Sigmoid colon (tissue), 7 donors: ENCODE data around the gene GLG1. TPM values are rescaled to one million over a fixed set of nuclear protein-coding genes. Genes with fewer than 3 reads are reported as not detected.

Experiments
- DNase-seq: peaks from one replicate; pipeline ENCODE4 v3.0.0-alpha.2; 2019
- H3K27ac ChIP-seq, 4 donors: fragments of 200-600 bp; sonication (generic); one replicate each; pipeline ENCODE4 v1.5.1; 2016 to 2019; ENCODE audit warnings: mild to moderate bottlenecking in 1 of 4
- H3K27me3 ChIP-seq, 3 donors: fragments of 200-600 bp; sonication (generic); one replicate each; pipeline ENCODE4 v1.5.1; 2019; ENCODE audit warnings: mild to moderate bottlenecking in 1 of 3
- H3K36me3 ChIP-seq, 4 donors: fragments of 200-600 bp; sonication (generic); one replicate each; pipeline ENCODE4 v1.5.1; 2016 to 2019
- H3K4me1 ChIP-seq, 4 donors: fragments of 200-600 bp; sonication (generic); one replicate each; pipeline ENCODE4 v1.5.1; 2017 to 2019
- H3K4me3 ChIP-seq, 4 donors: fragments of 200-600 bp; sonication (generic); one replicate each; pipeline ENCODE4 v1.5.1; 2017 to 2019; ENCODE audit warnings: mild to moderate bottlenecking in 2 of 4, moderate library complexity in 1 of 4
- H3K9me3 ChIP-seq, 4 donors: fragments of 200-600 bp in 3 of 4; sonication (generic) in 3 of 4; one replicate each; pipeline versions ENCODE4 v1.5.1 to v1.6.1; 2013 to 2019
- EP300 ChIP-seq, 4 donors: sonication (generic); formaldehyde crosslinking; IDR thresholded peaks; one replicate each; pipeline ENCODE4 v1.6.1; 2017; ENCODE audit warnings: antibody characterized with exemption in 4 of 4
- POLR2A ChIP-seq, 2 donors: fragments of 450-650 bp; IDR thresholded peaks; one replicate each; pipeline ENCODE4 v1.6.1; 2016; ENCODE audit warnings: antibody characterized with exemption in 2 of 2, mild to moderate bottlenecking in 2 of 2, moderate library complexity in 2 of 2
- POLR2AphosphoS5 ChIP-seq, 4 donors: sonication (generic); formaldehyde crosslinking; IDR thresholded peaks; one replicate each; pipeline ENCODE4 v1.6.1; 2017; ENCODE audit warnings: antibody characterized with exemption in 4 of 4
- WGBS, 2 donors: extraction: QIAGEN DNeasy Blood & Tissue Kit; methylation state at CpG; one replicate each; pipeline ENCODE4 v1.1.7; 2013; 5-methylcytosine and 5-hydroxymethylcytosine counted together
- intact Hi-C: fragments of 100-400 bp; cut with DNase I; formaldehyde crosslinking; loops from one replicate; pipeline ENCODE4 v1.15.1; 2023
- polyA plus RNA-seq, 3 donors: library from polyadenylated mRNA; stranded (reverse); fragments of 200-250 nt; gene quantifications; one replicate each; pipeline ENCODE4 v1.2.3, GENCODE V29; 2013
- total RNA-seq, 4 donors: library from RNA; depleted of rRNA; stranded (reverse); fragments of >200 nt; gene quantifications; one replicate each; pipeline ENCODE4 v1.1.0, GENCODE V29; 2016
- TF ChIP-seq, protein P1 (sequence below), 4 experiments: fragments of 450-650 bp in 3 of 4; fragments of 200-600 bp in 1 of 4; IDR thresholded peaks; one replicate each; pipeline ENCODE4 v1.5.1; 2016 to 2019; ENCODE audit warnings: antibody characterized with exemption in 4 of 4, mild to moderate bottlenecking in 3 of 4, moderate library complexity in 2 of 4
- donor health status: healthy with polysubstance abuse.
- donor health status: Bipolar disorder and iron deficiency.
- donor health status: healthy.

GLG1 gene
- total and polyA plus RNA-seq, 7 donors: 4.2 to 138 (median 78.7) TPM

DNA sequence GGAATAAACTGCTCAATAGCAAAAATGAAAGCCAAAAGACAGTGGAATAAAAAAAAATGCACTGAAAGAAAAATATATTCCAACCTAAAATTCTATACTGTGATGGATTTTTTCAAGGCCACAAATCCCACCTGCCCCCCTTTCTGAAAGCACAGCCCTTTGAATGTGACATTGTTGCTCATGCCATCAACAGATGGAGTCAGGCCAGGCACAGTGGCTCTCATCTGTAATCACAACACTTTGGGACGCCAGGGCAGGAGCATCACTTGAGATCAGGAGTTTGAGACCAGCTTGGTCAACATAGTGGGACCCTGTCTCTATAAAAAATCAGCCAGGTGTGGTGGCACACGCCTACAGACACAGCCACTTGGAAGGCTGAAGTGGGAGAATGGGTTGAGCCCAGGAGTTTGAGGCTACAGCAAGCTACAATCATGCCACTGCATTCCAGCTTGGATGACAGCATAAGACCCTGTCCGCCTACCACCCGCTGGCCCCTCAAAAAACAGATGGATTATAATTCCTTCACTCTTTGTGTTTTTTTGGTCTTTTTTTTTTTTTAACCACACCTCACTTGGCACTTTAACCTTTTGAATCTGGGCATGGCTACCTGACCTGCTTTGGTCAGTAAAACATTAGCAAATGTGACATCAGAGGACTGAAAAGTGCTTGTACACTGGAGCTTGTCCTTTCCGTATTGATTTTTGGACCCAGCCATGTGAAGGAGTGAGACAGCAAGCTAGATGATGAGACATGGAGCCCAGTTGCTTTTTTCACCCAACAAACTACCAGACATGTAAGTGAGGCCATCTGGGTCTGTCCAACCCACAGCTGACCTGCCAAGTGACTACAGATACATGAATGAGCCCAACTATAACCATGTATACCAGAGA lies 36.3 kb downstream of the GLG1 start:
- no peaks in the 10 kb centered on the region for H3K27me3 ChIP-seq
- 78 to 90% methylated on average over 5 of the region's 5 CpGs for WGBS, 2 donors
- no peak overlapping the region for H3K27ac ChIP-seq
- intact Hi-C loops: no loop called here
- no peak for TF ChIP-seq EP300 (IDR thresholded peaks at IDR 0.05)
- TF ChIP-seq POLR2A (IDR thresholded peaks at IDR 0.05): no peak
- TF ChIP-seq POLR2AphosphoS5 (IDR thresholded peaks at IDR 0.05): no peak
- TF ChIP-seq, protein P1, sequence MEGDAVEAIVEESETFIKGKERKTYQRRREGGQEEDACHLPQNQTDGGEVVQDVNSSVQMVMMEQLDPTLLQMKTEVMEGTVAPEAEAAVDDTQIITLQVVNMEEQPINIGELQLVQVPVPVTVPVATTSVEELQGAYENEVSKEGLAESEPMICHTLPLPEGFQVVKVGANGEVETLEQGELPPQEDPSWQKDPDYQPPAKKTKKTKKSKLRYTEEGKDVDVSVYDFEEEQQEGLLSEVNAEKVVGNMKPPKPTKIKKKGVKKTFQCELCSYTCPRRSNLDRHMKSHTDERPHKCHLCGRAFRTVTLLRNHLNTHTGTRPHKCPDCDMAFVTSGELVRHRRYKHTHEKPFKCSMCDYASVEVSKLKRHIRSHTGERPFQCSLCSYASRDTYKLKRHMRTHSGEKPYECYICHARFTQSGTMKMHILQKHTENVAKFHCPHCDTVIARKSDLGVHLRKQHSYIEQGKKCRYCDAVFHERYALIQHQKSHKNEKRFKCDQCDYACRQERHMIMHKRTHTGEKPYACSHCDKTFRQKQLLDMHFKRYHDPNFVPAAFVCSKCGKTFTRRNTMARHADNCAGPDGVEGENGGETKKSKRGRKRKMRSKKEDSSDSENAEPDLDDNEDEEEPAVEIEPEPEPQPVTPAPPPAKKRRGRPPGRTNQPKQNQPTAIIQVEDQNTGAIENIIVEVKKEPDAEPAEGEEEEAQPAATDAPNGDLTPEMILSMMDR (IDR thresholded peaks at IDR 0.05): no peak
- peaks cover 0 to 47% (median 21%) of the 10 kb centered on the region in 4 donors for H3K4me1 ChIP-seq
- no peaks in the 10 kb centered on the region for H3K9me3 ChIP-seq
- DNase-seq: no peak
- H3K4me3 ChIP-seq: no peak overlapping the region
- no peaks in the 10 kb centered on the region for H3K36me3 ChIP-seq

DNA sequence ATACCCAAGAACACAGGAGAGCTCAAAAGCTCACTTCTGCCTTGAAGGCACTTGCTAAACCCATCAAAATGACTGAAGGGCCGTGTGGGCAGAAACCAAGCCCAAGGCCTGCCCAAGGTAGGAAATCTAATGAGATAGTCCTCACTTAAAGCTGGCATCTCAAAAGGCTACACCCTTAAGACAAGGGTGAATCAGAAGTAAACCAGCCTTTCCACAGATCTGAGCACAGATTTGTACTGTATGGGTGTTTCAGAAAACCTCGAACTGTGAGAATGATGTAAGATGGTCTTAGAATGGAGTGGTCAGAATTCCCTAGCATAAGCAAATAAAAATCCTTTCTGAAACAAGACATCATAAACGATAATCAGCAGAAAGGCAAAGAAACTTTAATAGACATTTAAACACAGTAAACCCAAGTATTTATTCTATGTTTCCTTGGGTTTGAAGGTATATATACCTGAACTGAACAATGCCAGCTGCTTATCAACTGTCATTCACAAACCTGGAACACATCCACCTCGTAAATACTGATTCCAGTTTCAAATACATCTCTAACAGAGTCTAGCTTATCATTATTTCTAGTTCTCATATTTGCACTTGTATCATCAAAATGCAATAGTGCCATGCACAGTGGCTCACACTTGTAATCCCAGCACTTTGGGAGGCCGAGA lies 37.8 kb downstream of the GLG1 start:
- no peaks in the 10 kb centered on the region for H3K36me3 ChIP-seq
- intact Hi-C loops: no loop called here
- H3K4me1 ChIP-seq: peaks cover 0 to 49% (median 23%) of the 10 kb centered on the region in 4 donors
- no peaks in the 10 kb centered on the region for H3K27me3 ChIP-seq
- H3K9me3 ChIP-seq: no peaks in the 10 kb centered on the region
- H3K27ac ChIP-seq: no peak overlapping the region
- H3K4me3 ChIP-seq: no peak overlapping the region
- 24 to 67% methylated on average over 5 of the region's 5 CpGs for WGBS, 2 donors
- no peak for DNase-seq
- no peak for TF ChIP-seq POLR2A (IDR thresholded peaks at IDR 0.05)
- TF ChIP-seq, protein P1 (IDR thresholded peaks at IDR 0.05): no peak
- TF ChIP-seq POLR2AphosphoS5 (IDR thresholded peaks at IDR 0.05): no peak
- TF ChIP-seq EP300 (IDR thresholded peaks at IDR 0.05): no peak

DNA sequence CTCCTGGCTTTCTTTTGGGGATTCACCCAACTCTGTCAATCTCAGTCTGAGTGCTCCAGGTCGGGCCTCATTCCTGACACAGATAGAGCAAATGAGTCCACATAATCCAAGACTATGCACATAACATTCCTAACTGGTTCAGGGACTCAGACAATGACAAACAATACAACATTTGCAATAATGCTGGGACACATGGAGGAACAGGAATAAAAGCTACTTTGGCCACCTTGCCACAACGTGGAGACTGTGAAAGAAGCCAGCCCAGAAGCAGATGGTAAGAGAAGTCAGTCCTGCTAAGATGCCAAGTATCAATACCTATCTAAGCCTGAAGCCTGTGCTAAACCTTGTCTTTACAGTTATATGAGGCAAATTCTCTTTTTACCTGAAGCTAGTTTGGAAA lies 39.0 kb downstream of the GLG1 start:
- 91 to 93% methylated on average over 2 of the region's 2 CpGs for WGBS, 2 donors
- H3K4me3 ChIP-seq: no peak overlapping the region
- intact Hi-C loops: no loop called here
- no peak overlapping the region for H3K27ac ChIP-seq
- no peaks in the 10 kb centered on the region for H3K27me3 ChIP-seq
- H3K4me1 ChIP-seq: peaks cover 0 to 50% (median 25%) of the 10 kb centered on the region in 4 donors
- H3K9me3 ChIP-seq: no peaks in the 10 kb centered on the region
- TF ChIP-seq POLR2AphosphoS5 (IDR thresholded peaks at IDR 0.05) (no peak), EP300 (IDR thresholded peaks at IDR 0.05) (no peak), POLR2A (IDR thresholded peaks at IDR 0.05) (no peak)
- TF ChIP-seq, protein P1 (IDR thresholded peaks at IDR 0.05): no peak
- no peak for DNase-seq
- H3K36me3 ChIP-seq: no peaks in the 10 kb centered on the region

DNA sequence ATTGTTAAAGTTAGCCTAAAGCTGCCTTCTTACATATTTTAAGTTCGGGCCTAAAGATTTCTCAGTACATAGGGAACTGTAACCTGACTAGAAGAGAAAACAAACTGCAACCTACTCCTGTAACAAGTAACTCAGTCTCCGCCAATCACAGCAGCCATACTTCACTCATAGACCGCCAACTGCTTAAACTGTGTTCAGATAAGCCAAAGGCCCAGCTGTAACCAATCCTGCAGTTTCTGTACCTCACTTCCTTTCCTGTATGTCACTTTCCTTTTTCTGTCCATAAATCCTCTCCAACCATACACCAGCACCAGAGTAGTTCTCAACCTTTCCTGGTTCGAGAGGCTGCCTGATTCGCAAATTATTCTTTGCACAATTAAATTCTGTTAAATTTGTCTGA lies 41.5 kb downstream of the GLG1 start:
- no peaks in the 10 kb centered on the region for H3K36me3 ChIP-seq
- H3K27ac ChIP-seq: no peak overlapping the region
- no peaks in the 10 kb centered on the region for H3K9me3 ChIP-seq
- 90 to 97% methylated on average over 5 of the region's 5 CpGs for WGBS, 2 donors
- no peak overlapping the region for H3K4me3 ChIP-seq
- H3K4me1 ChIP-seq: peaks cover 0 to 61% (median 23%) of the 10 kb centered on the region in 4 donors
- TF ChIP-seq POLR2AphosphoS5 (IDR thresholded peaks at IDR 0.05): no peak
- TF ChIP-seq, protein P1 (IDR thresholded peaks at IDR 0.05): no peak
- TF ChIP-seq EP300 (IDR thresholded peaks at IDR 0.05): no peak
- no peak for TF ChIP-seq POLR2A (IDR thresholded peaks at IDR 0.05)
- intact Hi-C loops: no loop called here
- DNase-seq: no peak
- H3K27me3 ChIP-seq: no peaks in the 10 kb centered on the region
